ENCODE results near the gene SFTPB. TPM values are rescaled to one million over a fixed set of nuclear protein-coding genes. Genes with fewer than 3 reads are reported as not detected.

Gene SFTPB
- total RNA-seq (not detected), polyA plus RNA-seq (not detected)

GRCh38 chr2:85668009-85668856 is at the start of gene SFTPB:
SFTPB (minus strand) TSS chr2:85668199; CDS start chr2:85668183, 16 bp downstream.
- Histone ChIP-seq H3K9me3 (ENCODE audit: control insufficient read depth in 4 of 4, low read length in 3 of 4) (no peaks in the 10 kb centered on the region), H3K36me3 (ENCODE audit: control insufficient read depth in 4 of 4, insufficient read depth in 3 of 4, low read depth in 1 of 4, low read length in 3 of 4) (no peaks in the 10 kb centered on the region), H3K4me1 (ENCODE audit: control insufficient read depth in 4 of 4, insufficient read depth in 4 of 4, low read length in 3 of 4) (no peaks in the 10 kb centered on the region), H3K4me3 (ENCODE audit: low read depth in 1 of 3, low read length in 3 of 3) (no peak within 1 kb of the TSS), H3K27ac (ENCODE audit: low read depth in 1 of 2, low read length in 2 of 2) (no peak within 1 kb of the TSS), H3K27me3 (ENCODE audit: control insufficient read depth in 4 of 4, insufficient read depth in 4 of 4, low read length in 3 of 4) (no peaks in the 10 kb centered on the region), H3K9ac (ENCODE audit: low read depth in 1 of 2, low read length in 2 of 2) (no peak within 1 kb of the TSS)
- 86% methylated on average over 5 of the region's 5 CpGs for WGBS
- TF ChIP-seq GABPA (IDR thresholded peaks at IDR 0.05 in 1 of 2, conservative IDR thresholded peaks at IDR 0.05 in 1 of 2) (no peak), ZBTB33 (IDR thresholded peaks at IDR 0.05) (no peak), TAF1 (conservative IDR thresholded peaks at IDR 0.05) (no peak), RAD21 (IDR thresholded peaks at IDR 0.05) (no peak), FOXA1 (IDR thresholded peaks at IDR 0.05) (no peak), NR2F2 (IDR thresholded peaks at IDR 0.05) (no peak), MAX (IDR thresholded peaks at IDR 0.05) (no peak)
- no peak for DNase-seq (ENCODE audit: low spot score)

- Histone ChIP-seq H3K4me1 (ENCODE audit: control insufficient read depth in 4 of 4, insufficient read depth in 4 of 4, low read length in 3 of 4) (peaks cover 9 to 19% (median 13%) of the 10 kb centered on the region in 4 donors), H3K36me3 (ENCODE audit: control insufficient read depth in 4 of 4, insufficient read depth in 3 of 4, low read depth in 1 of 4, low read length in 3 of 4) (no peaks in the 10 kb centered on the region), H3K27ac (ENCODE audit: low read depth in 1 of 2, low read length in 2 of 2) (no peak overlapping the region), H3K9me3 (ENCODE audit: control insufficient read depth in 4 of 4, low read length in 3 of 4) (no peaks in the 10 kb centered on the region), H3K9ac (ENCODE audit: low read depth in 1 of 2, low read length in 2 of 2) (no peak overlapping the region), H3K4me3 (ENCODE audit: low read depth in 1 of 3, low read length in 3 of 3) (no peak overlapping the region), H3K27me3 (ENCODE audit: control insufficient read depth in 4 of 4, insufficient read depth in 4 of 4, low read length in 3 of 4) (no peaks in the 10 kb centered on the region)
- WGBS, result 89% methylated on average over 15 of the region's 15 CpGs
- TF ChIP-seq EGR1 (IDR thresholded peaks at IDR 0.05; ENCODE audit: low read depth in 2 of 2) (no peak), JUND (IDR thresholded peaks at IDR 0.05) (no peak), REST (IDR thresholded peaks at IDR 0.05) (no peak), ATF3 (IDR thresholded peaks at IDR 0.05) (no peak), MAX (IDR thresholded peaks at IDR 0.05) (no peak), TAF1 (conservative IDR thresholded peaks at IDR 0.05) (no peak), NR2F2 (IDR thresholded peaks at IDR 0.05) (no peak), CTCF (IDR thresholded peaks at IDR 0.05; ENCODE audit: low read depth, low read length, missing input control) (no peak), FOXA1 (IDR thresholded peaks at IDR 0.05) (no peak), FOXA2 (IDR thresholded peaks at IDR 0.05) (no peak), RAD21 (IDR thresholded peaks at IDR 0.05) (no peak), YY1 (IDR thresholded peaks at IDR 0.05) (no peak), ZBTB33 (IDR thresholded peaks at IDR 0.05) (no peak), SP1 (IDR thresholded peaks at IDR 0.05) (no peak), GABPA (IDR thresholded peaks at IDR 0.05 in 1 of 2, conservative IDR thresholded peaks at IDR 0.05 in 1 of 2) (no peak), HNF4G (IDR thresholded peaks at IDR 0.05) (no peak)
- no peak for DNase-seq (ENCODE audit: low spot score)
Measured at GRCh38 chr2:85717308-85718008, 49.5 kb upstream of the SFTPB start.

Data from liver (tissue), 9 donors.